Thyroid gland (tissue), 4 donors: Measurements from ENCODE around the gene INCENP. TPM values are rescaled to one million over a fixed set of nuclear protein-coding genes. Genes with fewer than 3 reads are reported as not detected.
A peak's percentile ranks its signal among the peaks of the same experiment; 100 is the strongest.

Experiments
- DNase-seq, 2 donors: peaks; one replicate each; pipeline ENCODE4 v3.0.0-alpha.2; 2019
- H3K27ac ChIP-seq, 3 donors: fragments of 200-600 bp; sonication (generic); 1 replicate in 2 of 3; 2 replicates in 1 of 3; pipeline ENCODE4 v1.5.1; 2016 to 2019; ENCODE audit warnings: mild to moderate bottlenecking in 1 of 3, moderate library complexity in 1 of 3
- H3K27me3 ChIP-seq: fragments of 200-600 bp; sonication (generic); one replicate; pipeline ENCODE4 v1.5.1; 2019
- H3K36me3 ChIP-seq, 2 donors: fragments of 200-600 bp; sonication (generic); one replicate each; pipeline ENCODE4 v1.5.1; 2016 to 2019
- H3K4me1 ChIP-seq, 2 donors: fragments of 200-600 bp; sonication (generic); one replicate each; pipeline ENCODE4 v1.5.1; 2017 to 2019
- H3K4me3 ChIP-seq, 3 donors: fragments of 200-600 bp; sonication (generic); replicated peaks in 1 of 3; 1 replicate in 2 of 3; 2 replicates in 1 of 3; pipeline ENCODE4 v1.5.1; 2016; ENCODE audit warnings: mild to moderate bottlenecking in 1 of 3
- H3K9me3 ChIP-seq: fragments of 200-600 bp; sonication (generic); one replicate; pipeline ENCODE4 v1.5.1; 2017
- CTCF ChIP-seq, 6 experiments: fragments of 200-600 bp in 3 of 6; fragments of 450-650 bp in 3 of 6; sonication (generic) in 3 of 6; IDR thresholded peaks; one replicate each; pipeline ENCODE4 v1.5.1; 2016 to 2019; ENCODE audit warnings: antibody characterized with exemption in 6 of 6, mild to moderate bottlenecking in 2 of 6, inconsistent platforms in 1 of 6, moderate library complexity in 1 of 6
- POLR2A ChIP-seq, 2 donors: fragments of 450-650 bp; IDR thresholded peaks; one replicate each; pipeline ENCODE4 v1.6.1; 2017; ENCODE audit warnings: antibody characterized with exemption in 2 of 2, mild to moderate bottlenecking in 2 of 2, moderate library complexity in 1 of 2
- WGBS, 2 donors: methylation state at CpG; one replicate each; pipeline ENCODE4 v1.1.5; 2017; 5-methylcytosine and 5-hydroxymethylcytosine counted together
- intact Hi-C: fragments of 100-400 bp; cut with DNase I; formaldehyde crosslinking; loops from one replicate; pipeline ENCODE4 v1.15.1; 2023
- total RNA-seq, 4 donors: library from RNA; depleted of rRNA; stranded (reverse); fragments of >200 nt; gene quantifications; one replicate each; pipeline ENCODE4 v1.2.3, GENCODE V29; 2016

Gene INCENP
- total RNA-seq, 4 donors from 2014 or later: 16.9 to 99.4 (median 42.4) TPM

GRCh38 chr11:62127941-62128770 is 4.3 kb downstream of the INCENP start:
- peak overlapping the region in 1 of 3 donors; percentile 83 for H3K27ac ChIP-seq
- peaks cover 14 to 18% of the 10 kb centered on the region in 2 donors for H3K36me3 ChIP-seq
- no peaks in the 10 kb centered on the region for H3K9me3 ChIP-seq
- no peak for DNase-seq
- WGBS, 2 donors: 77 to 85% methylated on average over 11 to 16 of the region's 16 CpGs
- intact Hi-C loops: no loop called here
- H3K27me3 ChIP-seq: no peaks in the 10 kb centered on the region
- H3K4me1 ChIP-seq: peaks cover 13% of the 10 kb centered on the region in 2 donors
- no peak for TF ChIP-seq POLR2A (IDR thresholded peaks at IDR 0.05)
- no peak for TF ChIP-seq CTCF (IDR thresholded peaks at IDR 0.05)
- no peak overlapping the region for H3K4me3 ChIP-seq

GRCh38 chr11:62128835-62129234 is 5.0 kb downstream of the INCENP start:
- H3K4me3 ChIP-seq: no peak overlapping the region
- H3K36me3 ChIP-seq: peaks cover 14 to 18% of the 10 kb centered on the region in 2 donors
- H3K4me1 ChIP-seq: peaks cover 9 to 13% of the 10 kb centered on the region in 2 donors
- WGBS, 2 donors: 94 to 96% methylated on average over 7 of the region's 7 CpGs
- H3K27ac ChIP-seq: peak overlapping the region in 1 of 3 donors; percentile 83
- intact Hi-C loops: no loop called here
- no peak for DNase-seq
- TF ChIP-seq CTCF (IDR thresholded peaks at IDR 0.05) (no peak), POLR2A (IDR thresholded peaks at IDR 0.05) (no peak)
- H3K27me3 ChIP-seq: no peaks in the 10 kb centered on the region
- H3K9me3 ChIP-seq: no peaks in the 10 kb centered on the region

- intact Hi-C loops: no loop called here
- Histone ChIP-seq H3K4me1 (peaks cover 7 to 9% of the 10 kb centered on the region in 2 donors), H3K36me3 (peaks cover 14 to 18% of the 10 kb centered on the region in 2 donors), H3K4me3 (no peak overlapping the region), H3K27me3 (no peaks in the 10 kb centered on the region), H3K9me3 (no peaks in the 10 kb centered on the region), H3K27ac (no peak overlapping the region)
- no peak for DNase-seq
- no peak for TF ChIP-seq CTCF (IDR thresholded peaks at IDR 0.05)
- TF ChIP-seq POLR2A (IDR thresholded peaks at IDR 0.05): no peak
- 91 to 96% methylated on average over 20 to 26 of the region's 28 CpGs for WGBS, 2 donors
Measured at GRCh38 chr11:62129590-62130282, 5.9 kb downstream of the INCENP start.

- DNase-seq: no peak
- H3K27ac ChIP-seq: peak overlapping the region in 1 of 3 donors; percentile 46
- H3K36me3 ChIP-seq: peaks cover 14 to 18% of the 10 kb centered on the region in 2 donors
- whole genome bisulfite sequencing, 2 donors: 96 to 99% methylated on average over 32 to 34 of the region's 34 CpGs
- TF ChIP-seq CTCF (IDR thresholded peaks at IDR 0.05): no peak
- TF ChIP-seq POLR2A (IDR thresholded peaks at IDR 0.05): no peak
- no peaks in the 10 kb centered on the region for H3K27me3 ChIP-seq
- H3K4me3 ChIP-seq: no peak overlapping the region
- intact Hi-C loops: no loop called here
- H3K9me3 ChIP-seq: no peaks in the 10 kb centered on the region
- H3K4me1 ChIP-seq: peaks cover 0 to 1% of the 10 kb centered on the region in 2 donors
Measured at GRCh38 chr11:62130283-62131169, 6.7 kb downstream of the INCENP start.
